GM12875 (cell line): ENCODE measurements around the gene MAPT.

ENCODE experiments used
- H3K4me3 ChIP-seq: one replicate; pipeline ENCODE4 v1.5.1; 2011; ENCODE audit warnings: low read depth, low read length, control low read depth
- TF ChIP-seq, protein P1 (sequence below): IDR thresholded peaks from 2 replicates; pipeline ENCODE4 v1.5.1; 2011; ENCODE audit warnings: low read depth, mild to moderate bottlenecking, control low read depth, inconsistent platforms, low read length, moderate library complexity, borderline replicate concordance; ENCODE audit not compliant: insufficient read depth

The MAPT gene

DNA sequence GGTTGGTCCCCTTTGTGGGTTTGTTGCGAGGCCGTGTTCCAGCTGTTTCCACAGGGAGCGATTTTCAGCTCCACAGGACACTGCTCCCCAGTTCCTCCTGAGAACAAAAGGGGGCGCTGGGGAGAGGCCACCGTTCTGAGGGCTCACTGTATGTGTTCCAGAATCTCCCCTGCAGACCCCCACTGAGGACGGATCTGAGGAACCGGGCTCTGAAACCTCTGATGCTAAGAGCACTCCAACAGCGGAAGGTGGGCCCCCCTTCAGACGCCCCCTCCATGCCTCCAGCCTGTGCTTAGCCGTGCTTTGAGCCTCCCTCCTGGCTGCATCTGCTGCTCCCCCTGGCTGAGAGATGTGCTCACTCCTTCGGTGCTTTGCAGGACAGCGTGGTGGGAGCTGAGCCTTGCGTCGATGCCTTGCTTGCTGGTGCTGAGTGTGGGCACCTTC is 77.4 kb downstream of the MAPT start:
- no peak overlapping the region for H3K4me3 ChIP-seq
- TF ChIP-seq, protein P1, sequence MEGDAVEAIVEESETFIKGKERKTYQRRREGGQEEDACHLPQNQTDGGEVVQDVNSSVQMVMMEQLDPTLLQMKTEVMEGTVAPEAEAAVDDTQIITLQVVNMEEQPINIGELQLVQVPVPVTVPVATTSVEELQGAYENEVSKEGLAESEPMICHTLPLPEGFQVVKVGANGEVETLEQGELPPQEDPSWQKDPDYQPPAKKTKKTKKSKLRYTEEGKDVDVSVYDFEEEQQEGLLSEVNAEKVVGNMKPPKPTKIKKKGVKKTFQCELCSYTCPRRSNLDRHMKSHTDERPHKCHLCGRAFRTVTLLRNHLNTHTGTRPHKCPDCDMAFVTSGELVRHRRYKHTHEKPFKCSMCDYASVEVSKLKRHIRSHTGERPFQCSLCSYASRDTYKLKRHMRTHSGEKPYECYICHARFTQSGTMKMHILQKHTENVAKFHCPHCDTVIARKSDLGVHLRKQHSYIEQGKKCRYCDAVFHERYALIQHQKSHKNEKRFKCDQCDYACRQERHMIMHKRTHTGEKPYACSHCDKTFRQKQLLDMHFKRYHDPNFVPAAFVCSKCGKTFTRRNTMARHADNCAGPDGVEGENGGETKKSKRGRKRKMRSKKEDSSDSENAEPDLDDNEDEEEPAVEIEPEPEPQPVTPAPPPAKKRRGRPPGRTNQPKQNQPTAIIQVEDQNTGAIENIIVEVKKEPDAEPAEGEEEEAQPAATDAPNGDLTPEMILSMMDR: peak; percentile 26; the same call in 1 of the 2 replicates

DNA sequence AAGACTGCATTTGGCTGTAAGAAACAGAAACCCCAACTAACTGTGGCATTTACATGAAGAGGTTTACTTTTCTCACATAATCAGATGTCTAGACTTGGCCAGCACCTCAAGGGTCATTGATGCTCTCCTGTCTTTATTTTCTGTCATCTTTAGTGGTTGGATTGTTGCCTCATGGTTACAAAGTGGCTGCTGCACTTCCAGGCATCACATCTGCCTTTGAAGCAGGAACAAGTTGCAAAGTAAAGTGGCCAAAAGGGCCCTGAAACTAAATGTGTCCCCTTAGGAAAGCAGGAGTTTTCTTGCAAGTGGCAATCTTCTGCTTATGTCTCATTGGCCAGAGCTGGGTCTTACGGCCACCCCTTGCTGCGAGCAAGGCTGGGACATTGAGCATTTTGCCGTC is 78.2 kb downstream of the MAPT start:
- TF ChIP-seq, protein P1: no peak
- no peak overlapping the region for H3K4me3 ChIP-seq

DNA sequence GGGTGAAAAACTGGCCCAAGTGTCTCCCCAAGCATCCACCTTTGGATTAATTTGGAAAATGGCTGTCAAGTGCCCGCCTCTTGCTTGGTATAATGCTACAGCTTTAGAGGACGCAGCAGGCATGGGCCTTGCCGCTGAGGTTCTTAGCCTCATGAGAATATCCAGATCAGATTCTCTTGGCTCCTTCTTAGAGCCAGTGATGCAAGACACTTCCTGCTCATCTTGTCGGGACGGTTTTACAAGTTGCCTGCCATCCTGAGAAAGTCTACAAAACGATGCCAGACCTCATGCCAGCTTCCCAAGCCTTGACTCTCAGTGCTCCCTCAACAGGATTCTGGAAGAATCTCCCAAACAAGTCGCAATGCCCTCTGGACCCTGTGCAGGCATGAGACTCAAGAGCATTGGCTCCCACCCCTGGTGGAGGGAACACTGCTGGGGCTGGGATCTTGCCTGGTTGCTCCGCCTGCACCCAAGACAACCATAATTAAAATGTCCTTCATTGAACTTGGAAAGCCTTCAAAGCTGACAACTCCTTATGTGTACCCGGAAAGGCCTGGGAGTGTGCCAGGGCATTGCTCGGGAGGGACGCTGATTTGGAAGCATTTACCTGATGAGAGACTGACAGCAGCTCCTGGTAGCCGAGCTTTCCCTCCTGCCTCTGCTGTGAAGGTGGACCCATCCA is 78.9 kb downstream of the MAPT start:
- TF ChIP-seq, protein P1: no peak
- no peak overlapping the region for H3K4me3 ChIP-seq

DNA sequence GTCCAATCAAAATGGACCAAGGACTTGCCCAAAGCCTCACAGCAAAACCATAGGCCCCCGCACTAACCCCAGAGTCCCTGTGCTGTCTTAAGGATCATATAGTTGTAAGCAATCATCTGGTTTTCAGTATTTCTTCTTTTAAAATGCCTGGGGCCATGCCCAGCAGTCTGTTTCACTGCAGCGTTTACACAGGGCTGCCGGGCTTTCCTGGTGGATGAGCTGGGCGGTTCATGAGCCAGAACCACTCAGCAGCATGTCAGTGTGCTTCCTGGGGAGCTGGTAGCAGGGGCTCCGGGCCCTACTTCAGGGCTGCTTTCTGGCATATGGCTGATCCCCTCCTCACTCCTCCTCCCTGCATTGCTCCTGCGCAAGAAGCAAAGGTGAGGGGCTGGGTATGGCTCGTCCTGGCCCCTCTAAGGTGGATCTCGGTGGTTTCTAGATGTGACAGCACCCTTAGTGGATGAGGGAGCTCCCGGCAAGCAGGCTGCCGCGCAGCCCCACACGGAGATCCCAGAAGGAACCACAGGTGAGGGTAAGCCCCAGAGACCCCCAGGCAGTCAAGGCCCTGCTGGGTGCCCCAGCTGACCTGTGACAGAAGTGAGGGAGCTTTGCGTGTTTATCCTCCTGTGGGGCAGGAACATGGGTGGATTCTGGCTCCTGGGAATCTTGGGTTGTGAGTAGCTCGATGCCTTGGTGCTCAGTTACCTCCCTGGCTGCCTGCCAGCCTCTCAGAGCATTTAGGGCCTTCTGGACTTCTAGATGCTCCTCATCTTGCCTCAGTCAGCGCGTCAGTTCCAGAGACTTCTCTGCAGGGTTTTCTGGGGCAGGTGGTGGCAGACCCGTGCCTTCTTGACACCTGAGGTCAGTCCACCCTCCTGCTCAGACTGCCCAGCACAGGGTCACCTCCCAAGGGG is 79.8 kb downstream of the MAPT start:
- TF ChIP-seq, protein P1: no peak
- no peak overlapping the region for H3K4me3 ChIP-seq

DNA sequence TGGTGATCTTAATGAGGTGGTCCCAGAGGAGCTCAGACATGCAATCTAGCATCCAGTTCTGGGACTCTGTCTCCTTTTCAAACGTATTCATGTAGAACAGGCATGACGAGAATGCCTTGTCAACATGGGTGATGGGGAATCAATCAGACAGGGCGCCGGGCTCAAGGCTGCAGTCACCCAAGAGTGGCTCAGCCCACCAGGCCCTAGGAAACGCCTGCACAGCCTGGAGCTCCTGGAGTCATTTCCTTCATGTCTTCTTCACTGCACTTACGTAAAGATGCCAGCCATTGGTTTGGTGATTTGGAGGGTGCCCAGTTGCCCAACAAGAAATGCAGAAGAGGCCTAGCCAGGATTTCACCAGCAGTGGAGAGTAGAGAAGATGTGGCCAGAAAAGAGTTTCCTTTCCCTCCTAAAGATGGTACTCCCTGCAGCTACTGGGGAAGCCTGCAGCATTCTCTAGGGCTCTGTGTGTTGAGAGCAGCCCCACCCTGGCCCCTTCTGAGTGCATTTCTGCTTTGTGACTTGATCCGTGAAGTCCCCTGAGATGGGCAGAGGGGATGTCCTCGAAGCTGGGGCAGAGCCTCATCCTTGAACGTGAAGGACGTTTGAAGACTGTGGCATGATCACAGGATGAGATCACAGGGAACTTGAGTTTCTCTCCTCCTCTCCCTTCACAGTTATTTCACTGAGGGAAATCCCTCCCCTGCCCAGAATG is 80.7 kb downstream of the MAPT start:
- no peak overlapping the region for H3K4me3 ChIP-seq
- TF ChIP-seq, protein P1: no peak

DNA sequence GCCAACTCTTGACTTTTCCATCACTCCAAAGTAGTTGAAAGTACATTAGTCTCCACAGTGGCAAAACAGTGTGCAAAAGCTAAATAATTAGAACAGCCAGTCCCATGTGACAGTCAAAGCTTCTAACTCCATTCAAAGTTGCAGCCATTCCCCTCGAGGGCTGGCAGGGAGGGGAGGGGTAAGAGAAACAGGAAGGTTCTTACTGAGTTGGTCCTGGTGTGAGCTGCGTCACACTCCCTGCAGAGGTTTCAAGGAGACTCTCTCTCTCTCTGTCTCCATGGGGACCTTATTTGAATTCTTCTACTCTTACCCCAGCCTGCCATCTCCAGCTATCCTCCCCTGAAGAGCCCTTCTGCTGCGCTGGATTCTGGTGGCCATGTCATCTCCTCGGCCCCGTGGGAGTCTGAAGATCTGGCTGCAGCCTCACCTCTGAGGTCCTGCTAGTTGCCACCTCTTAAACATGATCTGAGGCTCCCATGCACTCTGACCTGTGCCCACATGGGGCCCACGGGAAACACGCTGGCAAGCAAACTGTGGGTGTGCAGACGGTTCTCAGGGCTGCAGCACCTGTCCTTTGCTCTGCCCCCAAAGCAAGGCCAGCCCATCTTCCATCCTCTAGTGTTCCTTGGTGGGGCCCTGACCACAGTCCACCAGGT is 81.4 kb downstream of the MAPT start:
- no peak overlapping the region for H3K4me3 ChIP-seq
- TF ChIP-seq, protein P1: no peak
